ENCODE data around the gene SLC10A3.
"Not testable (repeated sequence)": the region's sequence is repeated elsewhere in the genome, so short reads cannot be mapped to it uniquely, and the experiment has no call there.

The SLC10A3 gene

DNA sequence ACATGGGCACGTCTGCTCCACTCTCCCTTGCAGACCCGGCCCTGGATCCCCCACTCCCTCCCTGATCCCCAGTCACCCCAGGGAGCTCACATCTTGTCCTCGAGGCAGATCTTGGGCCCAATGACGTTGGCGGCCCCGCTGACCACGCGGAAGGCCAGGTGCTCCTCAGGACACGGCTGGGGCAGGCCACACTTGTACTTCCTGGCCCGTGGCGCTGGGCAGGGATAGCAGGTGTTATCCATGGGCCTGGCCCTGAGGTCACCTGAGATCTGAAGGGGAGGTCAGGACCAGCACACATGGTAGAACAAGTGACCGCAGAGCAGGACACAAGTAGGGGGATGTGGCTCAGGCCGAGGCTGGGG, 17.9 kb upstream of the SLC10A3 start:
- no peak for DNase-seq

DNA sequence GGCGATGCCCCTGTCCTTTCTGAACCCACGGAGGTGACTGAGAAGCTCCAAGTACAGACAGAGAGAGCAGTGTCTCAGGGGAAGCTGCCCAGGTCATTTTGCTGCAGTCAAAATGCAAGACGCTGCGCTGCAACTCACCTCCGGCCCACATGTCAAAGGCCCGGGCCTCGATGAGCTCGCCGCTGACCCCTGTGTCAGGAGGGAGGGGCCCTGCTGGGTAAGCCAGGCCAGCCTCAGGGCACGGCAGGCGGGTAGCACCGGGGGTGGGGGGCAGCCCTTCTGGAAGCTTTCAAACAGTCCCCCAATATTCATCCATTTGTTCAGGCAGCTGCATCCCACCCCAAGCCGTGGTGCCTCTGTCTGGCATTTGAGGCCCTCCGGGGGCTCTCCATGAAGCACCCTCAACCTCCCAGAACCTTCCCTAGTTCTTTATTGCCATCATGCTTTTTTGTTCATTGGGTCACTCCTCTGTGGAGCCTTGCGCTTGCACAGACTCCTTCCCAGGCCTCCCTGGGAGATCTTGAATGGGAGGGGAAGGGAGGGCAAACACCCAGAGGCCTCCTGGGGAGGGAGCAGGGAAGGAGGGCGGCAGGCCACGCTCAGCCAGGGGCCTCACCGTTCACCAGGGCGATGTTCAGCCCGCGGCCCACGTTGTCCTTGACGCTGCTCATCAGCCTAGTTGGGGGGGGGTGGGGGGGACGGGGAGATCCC, 17.4 kb upstream of the SLC10A3 start:
- DNase-seq: no peak

DNA sequence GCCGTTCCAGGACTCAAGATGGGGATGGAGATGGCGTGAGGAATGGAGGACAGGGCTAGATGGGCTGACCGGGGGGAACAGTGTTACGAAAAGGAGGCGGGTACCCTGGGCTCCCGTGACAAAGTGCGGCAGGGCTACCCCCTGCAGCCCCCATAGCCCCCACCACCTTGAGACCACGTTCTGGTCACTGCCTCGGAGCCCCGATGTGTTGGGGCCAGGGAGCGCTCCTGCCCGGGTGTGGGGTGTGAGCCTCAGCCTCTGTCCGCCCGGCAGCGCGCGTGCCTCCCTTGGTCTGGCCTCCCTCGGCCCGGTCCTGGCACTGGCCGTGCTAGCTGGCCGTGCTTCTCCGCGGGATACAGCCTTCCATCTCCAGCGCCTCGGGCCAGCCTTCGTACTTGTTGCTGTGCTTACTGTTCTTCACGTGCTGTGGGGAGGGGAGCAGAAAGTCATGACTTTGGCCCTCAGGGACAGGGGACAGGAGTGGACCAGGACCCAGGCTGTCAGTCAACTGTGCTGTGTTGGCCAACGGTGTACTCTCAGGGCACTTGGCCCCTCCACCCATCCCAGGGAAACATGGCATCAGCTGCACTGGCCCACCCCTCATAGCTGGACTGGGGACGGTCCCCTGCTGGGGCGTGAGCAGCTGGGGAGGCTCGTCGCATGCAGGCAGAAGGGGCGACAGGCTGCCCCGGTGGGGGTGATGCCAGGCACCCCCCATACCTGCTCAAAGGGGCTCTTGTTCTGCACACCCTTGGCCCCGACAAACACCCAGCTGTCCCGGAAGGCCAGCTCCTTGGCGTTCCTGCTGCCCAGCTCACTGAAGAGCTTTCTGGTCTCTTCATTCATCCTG, 16.3 kb upstream of the SLC10A3 start:
- no peak for DNase-seq

DNA sequence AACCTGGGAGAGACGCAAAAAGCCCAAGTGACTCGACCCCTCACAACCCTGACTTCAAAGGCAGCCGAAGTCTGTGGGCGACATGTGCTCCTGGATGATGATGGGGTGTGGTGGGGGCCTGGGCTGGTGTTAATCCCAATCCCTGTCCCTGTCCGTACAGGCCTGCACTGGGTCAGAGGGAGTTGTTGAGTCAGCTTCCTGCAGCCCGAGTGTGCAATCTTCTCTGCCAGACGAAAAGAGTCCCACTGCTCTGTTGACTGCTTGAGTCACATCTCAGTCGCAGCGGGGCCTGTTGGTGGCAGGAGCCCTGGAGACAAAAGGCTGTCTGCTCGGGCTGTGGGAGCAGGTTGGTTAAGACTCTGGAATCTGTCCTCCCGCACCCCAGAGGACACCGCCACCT, 15.3 kb upstream of the SLC10A3 start:
- no peak for DNase-seq

DNA sequence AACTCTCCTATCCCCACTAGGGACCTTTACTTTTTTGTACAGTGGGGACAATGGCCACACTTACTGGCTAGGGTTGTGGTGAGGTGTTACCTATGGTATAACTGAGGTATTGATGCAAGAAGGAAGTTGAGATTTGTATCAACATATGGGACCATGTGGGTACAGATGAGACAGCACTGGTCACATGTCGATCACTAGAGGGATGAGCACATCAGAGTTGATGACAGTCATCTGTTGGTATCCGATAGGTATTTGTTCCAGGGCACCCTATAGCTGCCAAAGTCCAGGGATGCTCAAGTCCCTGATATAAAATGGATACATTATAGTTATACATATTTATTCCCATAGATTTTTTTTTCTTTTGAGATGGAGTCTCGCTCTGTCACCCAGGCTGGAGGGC, 12.6 kb upstream of the SLC10A3 start:
- no peak for DNase-seq

DNA sequence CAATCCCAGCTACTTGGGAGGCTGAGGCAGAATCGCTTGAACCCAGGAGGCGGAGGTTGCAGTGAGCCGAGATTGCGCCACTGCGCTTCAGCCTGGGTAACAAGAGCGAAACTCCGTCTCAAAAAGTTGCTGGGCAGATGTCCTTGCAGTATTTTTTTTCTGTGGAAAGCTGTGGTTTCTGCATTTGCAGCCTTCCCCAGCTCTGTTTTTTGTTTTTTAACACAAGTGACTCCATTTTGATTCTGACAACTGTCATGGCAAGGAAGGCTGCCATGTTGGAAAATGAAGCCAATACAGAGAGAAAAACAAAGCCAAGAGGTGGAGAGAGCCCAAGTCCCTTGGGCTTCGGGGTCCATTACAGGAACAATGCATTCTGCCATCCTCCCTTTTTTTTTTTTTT, 11.7 kb upstream of the SLC10A3 start:
- no peak for DNase-seq

DNA sequence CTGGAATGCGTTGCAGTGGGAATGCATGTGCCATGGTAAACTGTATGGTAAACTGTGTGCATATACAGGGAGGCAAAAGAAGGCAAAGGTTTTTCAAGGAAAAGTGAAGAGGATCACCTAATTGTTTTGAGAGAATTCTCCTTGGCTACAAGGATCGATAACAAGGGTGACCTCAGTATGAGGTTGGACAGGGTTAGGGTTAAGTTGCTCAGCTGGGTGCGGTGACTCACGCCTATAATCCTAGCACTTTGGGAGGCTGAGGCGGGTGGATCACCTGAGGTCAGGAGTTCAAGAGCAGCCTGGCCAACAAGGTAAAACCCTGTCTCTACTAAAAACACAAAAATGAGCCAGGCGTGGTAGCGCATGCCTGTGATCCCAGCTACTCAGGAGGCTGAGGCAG, 11.0 kb upstream of the SLC10A3 start:
- DNase-seq: not testable (repeated sequence)

DNA sequence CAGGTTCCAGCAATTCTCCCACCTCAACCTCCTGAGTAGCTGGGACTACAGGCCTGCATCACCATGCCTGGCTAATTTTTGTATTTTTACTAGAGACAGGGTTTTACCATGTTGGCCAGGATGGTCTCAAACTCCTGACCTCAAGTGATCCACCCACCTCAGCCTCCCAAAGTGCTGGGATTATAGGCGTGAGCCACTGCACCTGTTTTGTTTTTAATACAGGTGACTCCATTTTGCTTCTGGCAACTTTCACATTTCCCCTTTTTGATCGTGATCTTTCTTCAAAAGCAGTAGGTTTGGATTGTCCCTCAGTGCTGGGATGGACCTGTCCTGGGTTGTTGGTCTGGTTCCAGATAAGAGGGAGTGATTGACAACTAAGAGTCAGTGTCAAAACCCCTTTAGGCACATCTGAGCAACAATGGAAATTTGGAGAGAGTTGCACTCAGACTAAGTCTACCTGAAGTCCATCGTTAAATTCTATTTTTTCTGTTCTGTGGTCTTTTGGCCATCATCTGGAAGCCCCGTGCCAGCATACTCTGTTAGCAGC, 6.2 kb upstream of the SLC10A3 start:
- not testable (repeated sequence) for DNase-seq

DNA sequence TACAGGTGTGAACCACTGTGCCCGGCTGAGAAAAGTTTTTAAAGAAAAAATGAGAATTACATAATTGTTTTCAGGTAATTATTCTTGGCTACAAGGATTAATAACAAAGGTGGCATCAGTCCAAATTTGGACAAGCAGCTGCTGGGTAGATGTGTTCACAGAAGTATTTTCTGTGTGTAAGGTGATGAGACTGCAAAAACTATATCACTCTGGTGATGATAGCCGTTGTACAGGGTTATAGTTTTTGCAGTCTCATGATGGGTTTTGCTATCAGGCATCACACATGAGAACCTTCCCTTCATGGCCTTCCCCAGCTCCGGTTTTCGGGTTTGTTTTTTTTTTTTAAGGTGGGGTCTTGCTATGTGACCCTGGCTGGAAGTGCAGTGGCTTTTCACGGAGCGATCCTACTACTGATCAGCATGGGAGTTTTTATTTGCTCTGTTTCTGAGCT, 5.1 kb upstream of the SLC10A3 start:
- no peak for DNase-seq

DNA sequence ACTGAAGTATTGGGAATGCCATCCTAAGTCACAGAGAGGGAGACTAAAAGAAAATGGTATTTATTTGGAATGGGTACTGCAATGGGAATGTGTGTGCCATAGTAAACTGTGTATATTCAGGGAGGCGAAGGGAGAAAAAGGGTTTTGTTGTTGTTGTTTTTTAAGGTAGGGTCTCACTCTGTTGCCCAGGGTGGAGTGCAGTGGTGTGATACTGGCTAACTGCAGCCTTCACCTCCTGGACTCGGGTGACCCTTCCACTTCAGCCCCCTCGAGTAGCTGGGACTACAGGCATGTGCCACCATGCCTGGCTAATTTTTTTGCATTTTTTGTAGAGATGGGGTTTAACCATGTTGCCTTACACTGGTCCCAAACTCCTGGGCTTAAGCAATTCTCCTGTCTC, 4.3 kb upstream of the SLC10A3 start:
- no peak for DNase-seq

DNA sequence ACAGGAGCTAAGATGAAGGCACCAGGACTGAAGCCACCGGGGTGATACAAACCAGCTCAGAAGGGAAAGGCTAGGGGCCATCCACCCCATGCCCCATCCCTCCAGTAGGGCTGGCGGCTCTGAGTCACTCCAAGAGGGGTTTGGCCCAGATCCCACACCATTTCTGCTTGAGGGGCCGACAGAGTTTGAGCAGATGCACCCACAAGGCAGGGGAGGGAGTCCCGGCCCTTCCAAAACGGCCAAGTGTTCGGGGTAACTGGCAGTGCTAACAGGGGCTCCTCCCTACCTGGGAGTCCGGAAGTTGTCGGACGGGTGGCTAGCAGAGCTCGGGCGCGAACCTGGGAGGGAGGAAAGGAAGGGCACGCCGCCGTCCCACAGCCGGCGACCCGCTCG, 412 bp downstream of the SLC10A3 start:
- DNase-seq: peak; percentile 43

DNA sequence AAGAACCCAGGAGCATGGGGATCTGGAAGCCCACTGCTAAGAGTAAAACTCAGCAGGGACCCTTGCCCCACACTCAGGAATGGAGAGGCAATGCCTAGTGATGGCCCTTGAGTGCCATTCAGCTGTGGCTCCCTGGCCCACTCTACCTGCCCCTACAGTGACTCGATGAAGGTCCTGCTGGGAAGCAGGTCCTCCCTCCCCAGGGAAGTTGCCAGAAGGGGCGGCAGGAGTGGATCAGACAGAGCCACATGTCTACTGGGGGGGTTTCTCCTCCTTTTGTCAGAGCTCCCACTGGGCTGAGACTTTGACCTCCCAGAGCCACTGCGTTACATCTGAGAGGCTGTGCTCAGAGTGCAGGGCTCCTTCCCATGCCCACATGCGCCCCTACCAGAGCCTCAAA, 1.2 kb downstream of the SLC10A3 start:
- no peak for DNase-seq

DNA sequence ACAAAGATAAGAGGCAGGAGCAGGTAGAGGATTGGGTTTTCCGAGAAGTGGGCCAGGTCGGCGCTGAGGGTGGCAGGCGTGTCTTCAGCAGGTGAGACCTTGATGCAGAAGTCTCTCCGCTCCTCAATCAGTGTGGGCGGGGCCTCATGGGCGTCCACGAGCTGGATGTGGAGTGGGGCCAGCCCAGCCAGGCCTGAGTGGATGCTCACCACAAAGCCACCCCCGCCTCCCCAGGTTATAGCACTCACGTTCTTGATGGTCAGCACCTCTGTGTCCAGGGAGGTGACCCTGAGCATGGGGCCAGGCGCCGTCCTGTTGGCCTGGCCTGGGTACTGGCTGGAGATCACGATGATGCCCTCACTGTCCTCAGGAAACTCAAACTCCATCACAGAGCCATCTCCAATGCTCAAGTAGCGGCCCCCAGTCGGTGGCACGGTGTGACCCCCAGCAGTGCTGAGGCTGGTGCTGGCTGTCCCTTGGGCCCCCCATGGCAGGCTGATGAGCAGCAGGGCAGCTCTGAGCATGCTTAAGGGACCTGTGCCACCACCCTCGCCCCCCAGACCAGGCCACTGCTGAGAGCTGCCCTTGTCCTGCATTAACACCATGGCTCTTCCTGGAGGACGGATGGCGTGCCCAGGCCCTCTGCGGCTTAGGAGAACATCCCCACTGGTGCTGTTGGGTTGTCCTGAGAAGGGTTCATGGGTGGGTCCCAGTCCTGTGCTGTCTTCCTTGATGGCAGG, 1.9 kb downstream of the SLC10A3 start:
- DNase-seq: no peak

DNA sequence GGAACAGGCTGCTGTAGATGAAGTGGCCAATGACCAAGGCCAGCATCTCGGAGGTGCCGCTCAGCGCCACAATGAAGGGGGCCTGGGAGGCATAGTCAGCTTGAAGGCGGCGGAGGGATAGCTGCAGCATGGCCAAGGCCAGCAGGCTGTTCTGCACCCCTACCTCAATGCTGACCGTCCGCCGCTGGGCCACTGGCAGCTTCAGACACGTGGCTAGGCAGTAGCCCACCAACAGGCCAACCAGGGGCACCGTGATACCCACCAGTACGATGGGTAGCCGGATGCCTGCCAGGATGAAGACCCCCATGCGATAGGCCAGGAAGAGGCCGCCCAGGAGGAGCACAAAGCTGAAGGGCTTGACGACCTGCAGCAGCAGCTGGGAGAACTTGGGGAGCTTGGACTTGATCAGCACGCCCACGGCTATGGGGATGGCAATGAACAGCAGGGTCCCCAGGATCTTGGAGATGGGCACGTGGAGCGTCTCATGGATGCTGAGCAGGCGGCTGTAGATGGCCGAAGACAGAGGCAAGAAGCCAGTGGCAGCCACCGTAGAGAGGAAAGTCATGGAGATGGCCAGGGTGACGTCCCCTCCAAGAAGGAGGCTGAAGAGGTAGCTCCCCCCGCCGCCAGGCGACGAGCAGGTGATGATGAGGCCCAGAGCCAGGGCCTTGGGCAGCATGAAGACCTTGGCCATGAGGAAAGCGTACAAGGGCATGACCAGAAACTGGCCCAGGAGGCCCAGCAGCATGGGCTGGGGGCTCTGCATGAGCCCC, 2.7 kb downstream of the SLC10A3 start:
- DNase-seq: no peak

DNA sequence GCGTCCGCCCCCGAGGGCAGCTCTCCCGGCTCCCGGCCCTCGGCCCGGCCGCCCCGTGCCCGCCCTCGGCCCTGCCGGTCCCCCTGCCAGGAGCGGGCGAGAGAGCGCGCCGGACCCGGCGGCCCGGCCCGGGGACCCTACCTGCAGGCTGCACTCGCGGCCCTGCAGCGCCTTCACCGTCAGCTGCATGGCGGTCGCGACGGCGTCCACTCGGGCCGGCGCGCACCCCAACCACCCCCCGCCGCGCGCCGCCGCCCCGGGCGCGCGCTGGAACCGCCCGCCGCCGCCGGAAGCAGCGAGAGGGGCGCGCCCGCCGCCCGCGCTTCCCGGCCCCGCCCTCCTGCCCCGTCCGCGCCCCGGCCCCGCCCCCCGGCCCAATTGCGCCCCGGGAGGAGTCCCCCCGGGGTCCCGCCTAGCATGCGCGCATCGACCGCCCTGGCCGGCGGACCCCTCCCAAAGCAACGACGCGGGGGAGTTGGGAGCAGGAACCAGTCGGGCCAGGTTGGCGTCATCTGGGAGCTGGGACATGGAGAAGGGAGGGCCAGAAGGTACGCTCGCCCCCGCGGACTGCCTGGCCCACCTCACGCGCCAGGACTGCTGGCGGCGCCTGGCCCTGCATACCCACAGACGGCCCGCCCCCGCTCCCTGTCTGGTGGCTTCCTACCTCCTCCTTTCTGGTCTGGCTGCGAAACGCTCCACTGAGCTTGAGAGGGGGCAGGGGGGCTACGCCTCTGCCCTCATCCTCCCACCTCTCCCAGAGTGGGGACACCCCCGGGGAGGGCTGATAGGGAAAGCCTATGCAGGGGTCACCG, 3.8 kb downstream of the SLC10A3 start, which contains the start of gene UBL4A:
Gene UBL4A (minus strand): TSS at position 220 of the 812 bp plus-strand sequence. CDS start 31 bp downstream, at position 189.
- DNase-seq: peak; percentile 75

DNA sequence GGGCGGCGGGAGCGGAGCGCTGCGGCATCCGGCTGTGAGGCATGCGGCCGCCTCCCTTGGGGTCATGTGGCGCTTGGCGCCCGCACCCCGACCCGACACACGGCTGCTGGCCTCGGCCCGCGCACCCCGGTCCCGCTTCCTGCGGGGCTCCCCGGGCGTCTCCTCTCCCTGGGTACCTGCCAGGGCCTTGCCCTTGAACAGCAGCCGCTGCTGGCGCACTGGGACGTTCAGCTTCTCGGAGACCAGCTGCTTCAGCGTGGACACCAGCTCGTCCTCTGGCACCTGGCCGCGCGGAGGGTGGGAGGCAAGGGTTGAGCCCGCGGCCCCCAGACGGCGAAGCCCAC, 4.4 kb downstream of the SLC10A3 start:
- DNase-seq: peak; percentile 54

DNA sequence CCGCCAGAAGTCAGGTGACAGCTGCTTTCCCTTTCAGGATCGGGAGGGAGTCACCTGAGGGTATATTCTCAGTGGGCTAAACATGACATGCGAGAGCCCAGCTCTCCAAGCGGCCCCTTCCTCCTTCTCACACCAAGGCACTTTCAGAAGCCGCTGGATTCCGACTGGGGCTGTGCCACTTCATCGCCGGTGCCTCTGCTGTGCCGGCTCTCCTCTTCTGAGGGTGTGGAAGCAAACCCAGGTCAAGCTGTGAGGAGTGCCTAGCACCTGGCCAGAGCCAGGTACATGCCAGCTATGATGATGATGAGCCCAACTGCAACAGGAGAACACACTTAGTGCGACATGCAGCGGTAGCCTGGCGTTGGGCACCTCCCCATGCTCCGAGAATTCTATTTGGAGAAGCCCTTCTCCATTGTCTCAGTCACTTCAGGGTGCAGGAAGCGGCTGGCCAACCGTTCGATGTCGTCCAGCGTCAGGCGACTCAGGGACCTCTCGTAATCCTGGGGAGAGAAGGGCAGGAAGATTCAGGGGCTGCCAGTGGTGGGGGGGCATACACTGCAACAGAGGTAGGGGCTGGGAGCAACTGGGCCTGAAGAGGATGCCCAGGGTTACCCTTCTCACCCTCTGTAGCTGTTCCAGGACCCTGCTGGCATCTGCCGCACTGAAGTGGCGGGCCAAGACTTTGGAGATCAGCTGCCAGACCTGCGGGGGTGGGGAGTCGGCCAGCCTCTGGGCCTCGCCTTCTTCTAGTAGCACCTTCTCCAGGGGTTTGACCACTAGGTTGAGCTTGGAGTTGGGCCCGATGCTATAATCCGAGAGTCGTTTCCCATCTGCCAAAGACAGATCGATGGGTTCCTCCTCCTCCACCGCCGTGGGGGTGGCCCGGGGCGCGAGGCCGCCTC, 5.0 kb downstream of the SLC10A3 start:
- no peak for DNase-seq

DNA sequence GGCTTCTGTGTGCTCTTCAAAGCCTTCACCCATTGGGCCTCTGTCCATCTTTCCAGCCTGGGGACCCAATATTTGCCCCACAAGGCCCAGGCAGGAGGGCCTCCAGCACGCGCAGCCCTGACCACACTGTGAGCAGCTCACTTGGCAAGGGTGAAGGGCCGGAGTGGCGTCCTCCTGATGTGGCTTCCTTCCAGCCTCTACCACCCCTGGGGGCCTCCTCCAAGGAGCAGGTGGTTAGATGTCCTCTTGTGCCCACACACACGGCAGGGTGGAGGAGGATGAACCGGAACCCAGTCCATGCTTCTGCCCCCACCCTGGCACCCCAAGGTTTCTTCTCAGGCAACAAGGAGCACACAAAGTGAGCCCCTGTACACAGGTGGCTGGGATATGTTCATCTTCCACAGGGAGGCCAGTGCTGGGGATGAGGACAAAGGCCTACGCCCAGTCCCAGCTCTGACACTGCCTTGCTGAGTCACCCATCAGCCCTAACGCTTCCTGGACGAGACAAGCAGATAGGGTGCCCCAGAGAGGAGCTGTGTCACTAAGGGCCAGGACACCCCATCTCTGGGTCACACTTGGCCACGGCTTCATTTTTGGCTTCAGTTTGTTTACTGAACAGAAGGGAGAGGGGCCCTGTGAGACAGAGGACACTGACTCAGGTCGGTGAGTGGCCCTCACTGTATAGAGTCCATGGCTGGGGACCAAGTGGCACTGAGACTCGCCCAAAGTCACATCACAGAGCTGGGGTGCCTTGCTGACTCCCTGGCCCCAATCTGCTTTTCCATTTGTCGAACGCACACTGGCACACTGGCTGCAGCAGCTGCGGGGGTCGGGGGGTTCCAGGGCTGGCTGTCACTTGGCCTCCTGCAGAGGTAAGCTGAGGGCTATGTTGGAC, 5.9 kb downstream of the SLC10A3 start:
- DNase-seq: no peak

DNA sequence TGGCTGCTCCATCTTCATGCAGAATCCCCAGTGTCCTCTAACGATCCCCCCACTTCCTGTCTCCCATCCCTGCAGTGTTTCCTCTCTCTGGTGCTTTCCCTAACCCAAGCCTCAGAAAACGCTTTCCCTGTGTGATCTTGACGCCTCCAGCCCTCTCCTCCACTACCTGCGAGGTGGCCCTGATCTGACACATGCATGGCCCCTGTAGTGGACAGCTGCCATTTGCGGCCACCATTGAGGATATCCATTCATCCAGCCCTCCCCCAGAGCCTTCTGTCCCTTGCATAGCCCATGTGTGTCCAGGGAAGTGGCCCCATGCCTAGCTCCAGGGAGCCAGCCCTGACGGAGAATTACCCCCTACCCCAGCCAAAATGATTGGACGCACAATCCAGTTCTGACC, 7.1 kb downstream of the SLC10A3 start:
- no peak for DNase-seq

Data from CD4-positive, alpha-beta T cell treated with Interleukin-17A for 4 hours (primary cell).